Left lung (tissue), 10 donors: ENCODE data around the gene SUSD6. TPM values are rescaled to one million over a fixed set of nuclear protein-coding genes. Genes with fewer than 3 reads are reported as not detected.

Source experiments
- ATAC-seq: fragments of 200-7000 bp; cut with Tn5 transposase; one replicate; pipeline ENCODE4 v1.9.1; 2020; ENCODE audit warnings: moderate library complexity
- DNase-seq, 4 donors: peaks; one replicate each; pipeline ENCODE4 v3.0.0-alpha.2; 2013 to 2020
- H3K27ac ChIP-seq, 2 donors: fragments of 200-600 bp; sonication (generic) in 1 of 2; one replicate each; pipeline versions ENCODE4 v1.5.0 to v1.8.0; 2020 to 2021
- H3K27me3 ChIP-seq, 2 donors: fragments of 200-600 bp; sonication (generic) in 1 of 2; one replicate each; pipeline versions ENCODE4 v1.5.0 to v1.8.0; 2020 to 2021
- H3K36me3 ChIP-seq, 2 donors: fragments of 200-600 bp; sonication (generic) in 1 of 2; one replicate each; pipeline versions ENCODE4 v1.5.0 to v1.8.0; 2020 to 2021
- H3K4me1 ChIP-seq, 2 donors: fragments of 200-600 bp; one replicate each; pipeline ENCODE4 v1.8.0; 2021
- H3K4me3 ChIP-seq, 2 donors: fragments of 200-600 bp; sonication (generic) in 1 of 2; one replicate each; pipeline versions ENCODE4 v1.5.0 to v1.8.0; 2020 to 2021; ENCODE audit warnings: mild to moderate bottlenecking in 1 of 2
- H3K9me3 ChIP-seq, 2 donors: fragments of 200-600 bp; sonication (generic) in 1 of 2; one replicate each; pipeline versions ENCODE4 v1.5.0 to v1.8.0; 2020 to 2021
- CTCF ChIP-seq, 2 donors: fragments of 200-600 bp; sonication (generic) in 1 of 2; IDR thresholded peaks; one replicate each; pipeline versions ENCODE4 v1.5.0 to v1.8.0; 2021; ENCODE audit warnings: antibody characterized with exemption in 2 of 2
- intact Hi-C, 2 donors: fragments of 100-400 bp; cut with DNase I; formaldehyde crosslinking; loops; one replicate each; pipeline versions ENCODE4 v1.11.2 to v1.14.2; 2022
- polyA plus RNA-seq, 6 donors: library from polyadenylated mRNA; unstranded; fragments of 120-200 nt; gene quantifications; one replicate each; pipeline ENCODE4 v1.2.1, GENCODE V29; 2013; ENCODE audit not compliant: insufficient read length in 6 of 6
- total RNA-seq, 2 donors: library from RNA; stranded (reverse); fragmentation: NEBNext Ultra II Directional; extraction: Animal tissue kit (Norgen Biotek cat#: 25700); gene quantifications; one replicate each; pipeline ENCODE4 v1.2.1, GENCODE V29; 2021
- donor health status: DM: no; HTN: yes; CAD: no.
- donor health status: DM: no; HTN: no; CAD: no.

Gene SUSD6
- total and polyA plus RNA-seq, 8 donors = 27.7 to 77.4 (median 31.3) TPM

- Histone ChIP-seq H3K4me3 (no peak overlapping the region), H3K27me3 (no peaks in the 10 kb centered on the region), H3K27ac (peak overlapping the region; percentile 65 to 89), H3K36me3 (peaks cover 0 to 10% of the 10 kb centered on the region in 2 donors), H3K9me3 (no peaks in the 10 kb centered on the region), H3K4me1 (peaks cover 50 to 86% of the 10 kb centered on the region in 2 donors)
- no peak for TF ChIP-seq CTCF (IDR thresholded peaks at IDR 0.05)
- no peak for DNase-seq
- peak; percentile 42 for ATAC-seq
- intact Hi-C loops = no loop called here
These were observed 83.4 kb downstream of the SUSD6 start for GRCh38 chr14:69694730-69695281.

- no peak overlapping the region for H3K4me3 ChIP-seq
- peak; percentile 38 for ATAC-seq
- peak in 1 of 4 donors; percentile 57 for DNase-seq
- no peak for TF ChIP-seq CTCF (IDR thresholded peaks at IDR 0.05)
- peaks cover 50 to 94% of the 10 kb centered on the region in 2 donors for H3K4me1 ChIP-seq
- H3K9me3 ChIP-seq = no peaks in the 10 kb centered on the region
- H3K27ac ChIP-seq = peak overlapping the region; percentile 65 to 89
- intact Hi-C loops = no loop called here
- no peaks in the 10 kb centered on the region for H3K27me3 ChIP-seq
- peaks cover 0 to 10% of the 10 kb centered on the region in 2 donors for H3K36me3 ChIP-seq
These were observed 84.2 kb downstream of the SUSD6 start for GRCh38 chr14:69695322-69696203.

- Histone ChIP-seq H3K27me3 (no peaks in the 10 kb centered on the region), H3K4me1 (peaks cover 50 to 97% of the 10 kb centered on the region in 2 donors), H3K27ac (peak overlapping the region; percentile 58 to 89), H3K9me3 (no peaks in the 10 kb centered on the region), H3K4me3 (no peak overlapping the region), H3K36me3 (peaks cover 0 to 4% of the 10 kb centered on the region in 2 donors)
- intact Hi-C loops = no loop called here
- no peak for ATAC-seq
- TF ChIP-seq CTCF (IDR thresholded peaks at IDR 0.05) = no peak
- DNase-seq = no peak
These were observed 84.8 kb downstream of the SUSD6 start for GRCh38 chr14:69696204-69696527.

GRCh38 chr14:69696633-69697557, 85.5 kb downstream of the SUSD6 start:
- DNase-seq (no peak), ATAC-seq (peak; percentile 19)
- no peak overlapping the region for H3K4me3 ChIP-seq
- H3K27me3 ChIP-seq = no peaks in the 10 kb centered on the region
- intact Hi-C loops = no loop called here
- peak overlapping the region; percentile 58 to 89 for H3K27ac ChIP-seq
- peaks cover 57 to 100% of the 10 kb centered on the region in 2 donors for H3K4me1 ChIP-seq
- H3K36me3 ChIP-seq = no peaks in the 10 kb centered on the region
- TF ChIP-seq CTCF (IDR thresholded peaks at IDR 0.05) = no peak
- H3K9me3 ChIP-seq = no peaks in the 10 kb centered on the region
